Prostate gland (tissue), 2 donors: Measurements from ENCODE around the gene TM4SF4. TPM values are rescaled to one million over a fixed set of nuclear protein-coding genes. Genes with fewer than 3 reads are reported as not detected.

Experiments used
- DNase-seq: peaks from one replicate; pipeline ENCODE4 v3.0.0-alpha.2; 2019; ENCODE audit warnings: low spot score
- H3K27ac ChIP-seq, 2 donors: fragments of 200-600 bp; sonication (generic); 2 replicates each; pipeline ENCODE4 v1.5.1; 2017 to 2019
- H3K27me3 ChIP-seq: fragments of 200-600 bp; sonication (generic); replicated peaks from 2 replicates; pipeline ENCODE4 v1.5.1; 2019; ENCODE audit not compliant: insufficient read depth
- H3K36me3 ChIP-seq, 2 donors: fragments of 200-600 bp; sonication (generic); 1 replicate in 1 of 2; 2 replicates in 1 of 2; pipeline versions ENCODE4 v1.5.1 to v1.8.1; 2017 to 2019
- H3K4me1 ChIP-seq: fragments of 200-600 bp; sonication (generic); replicated peaks from 2 replicates; pipeline ENCODE4 v1.5.1; 2019
- H3K4me3 ChIP-seq, 2 donors: fragments of 200-600 bp; sonication (generic); 2 replicates each; pipeline ENCODE4 v1.5.1; 2017 to 2019
- H3K9me3 ChIP-seq: fragments of 200-600 bp; sonication (generic); 2 replicates; pipeline ENCODE4 v1.5.1; 2017
- POLR2A ChIP-seq: fragments of 450-650 bp; IDR thresholded peaks from one replicate; pipeline ENCODE4 v1.6.1; 2016; ENCODE audit warnings: antibody characterized with exemption, mild to moderate bottlenecking
- POLR2AphosphoS5 ChIP-seq: sonication (generic); formaldehyde crosslinking; IDR thresholded peaks from one replicate; pipeline ENCODE4 v1.6.1; 2017; ENCODE audit warnings: antibody characterized with exemption
- WGBS: methylation state at CpG from one replicate; pipeline ENCODE4 v1.1.5; 2018; 5-methylcytosine and 5-hydroxymethylcytosine counted together
- intact Hi-C: fragments of 100-400 bp; cut with DNase I; formaldehyde crosslinking; loops from one replicate; pipeline ENCODE4 v1.14.2; 2022
- total RNA-seq, 2 donors: library from RNA; depleted of rRNA; stranded (reverse); fragments of >200 nt; gene quantifications; one replicate each; pipeline ENCODE4 v1.1.0, GENCODE V29; 2016
- TF ChIP-seq, protein P1 (sequence below), 4 experiments: fragments of 200-600 bp in 2 of 4; fragments of 450-650 bp in 2 of 4; sonication (generic) in 2 of 4; IDR thresholded peaks; 1 replicate in 3 of 4; 2 replicates in 1 of 4; pipeline ENCODE4 v1.5.1; 2016 to 2019; ENCODE audit warnings: antibody characterized with exemption in 4 of 4, mild to moderate bottlenecking in 2 of 4, moderate library complexity in 2 of 4

The TM4SF4 gene
- total RNA-seq, 2 donors from 2014 or later = not detected

DNA sequence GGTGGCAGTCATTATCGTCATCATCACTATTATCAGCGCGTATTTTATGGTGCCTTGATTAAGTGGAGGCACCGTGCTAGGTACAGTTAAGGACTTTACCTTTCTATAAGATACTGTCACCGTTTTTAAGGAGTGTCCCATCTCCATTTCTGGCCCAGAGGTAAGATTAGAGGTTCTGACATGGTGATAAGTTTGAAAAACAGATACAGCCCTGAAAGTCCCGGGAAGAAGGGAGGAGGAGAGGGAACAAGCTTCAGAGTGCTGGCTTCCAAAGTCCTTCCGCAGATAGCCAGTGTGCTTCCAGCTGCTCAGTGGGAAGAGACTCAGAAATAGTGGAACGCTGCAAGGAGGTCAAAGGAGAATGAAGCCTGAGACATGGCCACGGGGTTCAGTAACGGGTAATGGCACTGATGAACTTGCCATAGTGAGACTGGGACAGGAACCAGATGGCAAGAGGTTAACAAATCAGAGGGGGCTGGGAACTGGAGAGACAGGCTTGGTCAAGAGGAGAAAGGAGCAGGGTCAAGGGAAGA lies 9.1 kb upstream of the TM4SF4 start:
- Histone ChIP-seq H3K36me3 (no peaks in the 10 kb centered on the region), H3K27me3 (no peaks in the 10 kb centered on the region), H3K4me1 (no peaks in the 10 kb centered on the region), H3K4me3 (no peak overlapping the region), H3K9me3 (no peaks in the 10 kb centered on the region), H3K27ac (no peak overlapping the region)
- WGBS = 61% methylated on average over 10 of the region's 10 CpGs
- TF ChIP-seq POLR2A = no peak
- TF ChIP-seq, protein P1, sequence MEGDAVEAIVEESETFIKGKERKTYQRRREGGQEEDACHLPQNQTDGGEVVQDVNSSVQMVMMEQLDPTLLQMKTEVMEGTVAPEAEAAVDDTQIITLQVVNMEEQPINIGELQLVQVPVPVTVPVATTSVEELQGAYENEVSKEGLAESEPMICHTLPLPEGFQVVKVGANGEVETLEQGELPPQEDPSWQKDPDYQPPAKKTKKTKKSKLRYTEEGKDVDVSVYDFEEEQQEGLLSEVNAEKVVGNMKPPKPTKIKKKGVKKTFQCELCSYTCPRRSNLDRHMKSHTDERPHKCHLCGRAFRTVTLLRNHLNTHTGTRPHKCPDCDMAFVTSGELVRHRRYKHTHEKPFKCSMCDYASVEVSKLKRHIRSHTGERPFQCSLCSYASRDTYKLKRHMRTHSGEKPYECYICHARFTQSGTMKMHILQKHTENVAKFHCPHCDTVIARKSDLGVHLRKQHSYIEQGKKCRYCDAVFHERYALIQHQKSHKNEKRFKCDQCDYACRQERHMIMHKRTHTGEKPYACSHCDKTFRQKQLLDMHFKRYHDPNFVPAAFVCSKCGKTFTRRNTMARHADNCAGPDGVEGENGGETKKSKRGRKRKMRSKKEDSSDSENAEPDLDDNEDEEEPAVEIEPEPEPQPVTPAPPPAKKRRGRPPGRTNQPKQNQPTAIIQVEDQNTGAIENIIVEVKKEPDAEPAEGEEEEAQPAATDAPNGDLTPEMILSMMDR (IDR thresholded peaks at IDR 0.05) = no peak
- TF ChIP-seq POLR2AphosphoS5 = no peak
- intact Hi-C loops = no loop called here
- no peak for DNase-seq

DNA sequence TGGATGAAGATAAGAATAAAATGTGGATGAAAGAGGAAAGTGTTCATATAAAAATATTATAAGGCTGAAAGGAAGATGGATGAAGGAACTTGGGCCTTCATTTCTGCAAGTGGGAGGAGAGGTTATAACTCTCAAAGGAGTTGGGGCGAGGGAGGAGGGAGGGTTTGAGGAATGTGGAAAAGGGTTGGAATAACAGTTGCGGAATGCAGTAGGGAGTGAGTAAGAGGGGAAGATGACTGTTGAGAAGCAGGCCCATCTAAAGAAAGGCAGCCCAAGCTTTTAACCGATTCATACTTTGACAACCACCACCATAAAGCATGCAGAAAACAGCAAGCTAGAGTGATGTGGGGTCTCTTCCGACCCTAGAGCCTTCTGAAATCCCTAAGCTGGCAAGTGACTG lies 8.3 kb upstream of the TM4SF4 start:
- TF ChIP-seq POLR2A (no peak), POLR2AphosphoS5 (no peak)
- TF ChIP-seq, protein P1 (IDR thresholded peaks at IDR 0.05) = no peak
- intact Hi-C loops = no loop called here
- H3K36me3 ChIP-seq = no peaks in the 10 kb centered on the region
- no peak overlapping the region for H3K4me3 ChIP-seq
- H3K27me3 ChIP-seq = no peaks in the 10 kb centered on the region
- H3K9me3 ChIP-seq = no peaks in the 10 kb centered on the region
- H3K27ac ChIP-seq = no peak overlapping the region
- WGBS = 64% methylated on average over 4 of the region's 4 CpGs
- no peak for DNase-seq
- H3K4me1 ChIP-seq = no peaks in the 10 kb centered on the region

DNA sequence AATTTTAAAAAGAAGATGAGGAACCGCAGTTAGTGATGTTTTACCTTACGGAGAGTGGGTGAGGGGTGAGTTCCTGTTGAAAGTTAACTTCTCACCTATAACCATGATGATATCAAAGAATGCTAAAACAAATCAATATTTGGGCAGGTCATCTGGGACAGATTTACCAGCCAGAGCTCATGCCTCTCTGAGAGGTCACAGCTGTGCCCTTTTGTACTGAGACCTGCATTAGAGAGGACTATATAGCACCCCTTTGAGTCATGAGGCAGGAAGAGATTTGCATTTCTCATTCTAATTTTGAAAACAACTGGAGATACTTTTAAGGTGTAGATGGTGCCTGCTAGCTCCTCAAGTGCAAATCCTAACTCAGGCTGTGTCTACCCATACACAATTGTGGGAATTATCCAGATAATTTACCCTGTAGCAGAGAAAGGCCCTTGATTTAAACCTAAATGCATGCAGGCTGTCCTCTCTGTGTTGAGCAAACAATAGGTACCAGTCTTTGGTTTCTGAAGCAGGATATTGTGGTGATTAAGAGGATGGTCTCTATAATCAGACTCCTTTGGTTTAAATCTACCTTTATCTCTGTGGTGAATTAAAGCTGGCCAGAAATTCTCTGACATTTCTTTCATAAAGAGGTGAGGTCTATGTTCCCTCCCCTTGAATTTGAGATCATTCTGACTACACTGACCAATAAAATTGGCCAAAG lies 5.8 kb upstream of the TM4SF4 start:
- DNase-seq = no peak
- WGBS = 97% methylated on average over 2 of the region's 2 CpGs
- Histone ChIP-seq H3K27me3 (no peaks in the 10 kb centered on the region), H3K4me1 (no peaks in the 10 kb centered on the region), H3K27ac (no peak overlapping the region), H3K36me3 (no peaks in the 10 kb centered on the region), H3K9me3 (no peaks in the 10 kb centered on the region), H3K4me3 (no peak overlapping the region)
- intact Hi-C loops = no loop called here
- TF ChIP-seq POLR2A (no peak), POLR2AphosphoS5 (no peak)
- TF ChIP-seq, protein P1 (IDR thresholded peaks at IDR 0.05) = no peak

DNA sequence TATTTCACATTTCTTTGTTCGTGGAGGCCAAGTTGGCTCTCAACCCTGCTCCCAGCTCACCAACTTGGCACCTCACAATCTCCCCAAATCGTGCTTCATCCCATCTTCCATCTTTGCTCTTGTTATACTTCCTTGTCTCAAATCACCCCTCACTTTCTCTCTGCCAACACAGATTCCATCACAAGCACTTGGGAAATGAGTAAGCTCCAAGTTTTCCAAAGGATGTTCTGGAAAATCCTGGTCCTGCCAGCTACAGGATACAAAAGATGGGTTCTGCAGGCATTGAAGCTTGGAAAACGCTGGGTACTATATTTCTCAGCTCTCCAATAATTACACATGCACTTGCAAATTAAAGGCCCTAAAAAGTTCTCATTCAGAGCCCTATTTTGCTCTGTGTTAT lies 4.1 kb upstream of the TM4SF4 start:
- H3K27ac ChIP-seq = no peak overlapping the region

DNA sequence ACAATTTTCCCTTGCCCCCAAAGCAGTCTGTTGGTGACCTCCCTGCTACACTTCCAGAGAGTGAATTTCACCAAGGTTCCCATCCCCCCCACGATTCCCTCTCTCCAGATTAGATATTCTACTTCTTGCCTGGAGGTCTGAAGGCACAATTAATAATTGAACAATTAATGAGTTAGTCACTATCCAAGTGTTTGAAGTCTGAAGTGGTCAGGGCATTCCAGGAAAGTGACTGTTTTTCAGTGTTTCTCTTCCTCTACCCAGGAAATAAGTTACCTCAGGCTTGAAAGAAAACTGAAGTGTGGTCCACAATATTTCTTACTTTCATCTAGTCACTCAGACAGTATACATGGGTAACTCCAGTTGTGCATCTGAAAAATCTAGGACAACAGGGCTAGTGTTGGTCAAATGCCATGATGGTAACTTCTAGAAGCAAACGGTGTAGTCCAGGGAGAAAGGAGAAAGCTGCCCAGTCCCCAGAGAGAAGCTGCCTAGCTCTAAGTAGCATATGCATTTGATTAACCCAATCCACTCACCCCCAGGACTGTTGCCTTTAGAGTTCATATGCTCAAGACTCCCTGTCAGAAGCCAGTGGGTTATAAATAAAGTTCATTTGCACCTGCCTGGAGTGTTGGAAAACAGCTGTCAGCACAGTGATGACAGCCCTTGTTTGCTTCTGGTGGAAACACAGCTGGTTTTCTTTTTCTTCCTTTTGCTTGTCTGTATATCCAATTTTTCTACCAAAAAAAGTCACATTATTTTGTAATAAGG lies 2.3 kb upstream of the TM4SF4 start:
- intact Hi-C loops = loop anchor here (10.0 kb wide), 1 partner anchor 517 kb away; no protein-coding TSS in a partner anchor
- DNase-seq = no peak
- Histone ChIP-seq H3K27ac (no peak overlapping the region), H3K9me3 (no peaks in the 10 kb centered on the region), H3K4me3 (no peak overlapping the region), H3K27me3 (no peaks in the 10 kb centered on the region), H3K36me3 (no peaks in the 10 kb centered on the region), H3K4me1 (no peaks in the 10 kb centered on the region)
- TF ChIP-seq, protein P1 (IDR thresholded peaks at IDR 0.05) = no peak
- TF ChIP-seq POLR2AphosphoS5 = no peak
- no peak for TF ChIP-seq POLR2A
- WGBS = 67% methylated on average over 2 of the region's 2 CpGs

More for the DNA sequence above, 4.1 kb upstream of the TM4SF4 start:
- Histone ChIP-seq H3K4me1 (no peaks in the 10 kb centered on the region), H3K27me3 (no peaks in the 10 kb centered on the region), H3K9me3 (no peaks in the 10 kb centered on the region), H3K4me3 (no peak overlapping the region), H3K36me3 (no peaks in the 10 kb centered on the region)
- intact Hi-C loops = loop anchor here (10.0 kb wide), 1 partner anchor 516 kb away; no protein-coding TSS in a partner anchor
- 62% methylated on average over 3 of the region's 3 CpGs for WGBS
- no peak for TF ChIP-seq POLR2A
- no peak for DNase-seq
